GM12864 (cell line): ENCODE data around the gene BLCAP.

ENCODE experiments used
- DNase-seq: peaks from one replicate; pipeline ENCODE4 v3.0.0-alpha.2; 2011; ENCODE audit warnings: low read depth
- H3K4me3 ChIP-seq: 2 replicates; pipeline ENCODE4 v1.5.1; 2011; ENCODE audit warnings: mild to moderate bottlenecking, low read depth, low read length, control low read depth
- TF ChIP-seq, protein P1 (sequence below): IDR thresholded peaks from 2 replicates; pipeline ENCODE4 v1.5.1; 2011; ENCODE audit warnings: low read depth, mild to moderate bottlenecking, moderate library complexity, low read length, control low read depth, inconsistent platforms; ENCODE audit errors: missing control alignments

BLCAP gene

DNA sequence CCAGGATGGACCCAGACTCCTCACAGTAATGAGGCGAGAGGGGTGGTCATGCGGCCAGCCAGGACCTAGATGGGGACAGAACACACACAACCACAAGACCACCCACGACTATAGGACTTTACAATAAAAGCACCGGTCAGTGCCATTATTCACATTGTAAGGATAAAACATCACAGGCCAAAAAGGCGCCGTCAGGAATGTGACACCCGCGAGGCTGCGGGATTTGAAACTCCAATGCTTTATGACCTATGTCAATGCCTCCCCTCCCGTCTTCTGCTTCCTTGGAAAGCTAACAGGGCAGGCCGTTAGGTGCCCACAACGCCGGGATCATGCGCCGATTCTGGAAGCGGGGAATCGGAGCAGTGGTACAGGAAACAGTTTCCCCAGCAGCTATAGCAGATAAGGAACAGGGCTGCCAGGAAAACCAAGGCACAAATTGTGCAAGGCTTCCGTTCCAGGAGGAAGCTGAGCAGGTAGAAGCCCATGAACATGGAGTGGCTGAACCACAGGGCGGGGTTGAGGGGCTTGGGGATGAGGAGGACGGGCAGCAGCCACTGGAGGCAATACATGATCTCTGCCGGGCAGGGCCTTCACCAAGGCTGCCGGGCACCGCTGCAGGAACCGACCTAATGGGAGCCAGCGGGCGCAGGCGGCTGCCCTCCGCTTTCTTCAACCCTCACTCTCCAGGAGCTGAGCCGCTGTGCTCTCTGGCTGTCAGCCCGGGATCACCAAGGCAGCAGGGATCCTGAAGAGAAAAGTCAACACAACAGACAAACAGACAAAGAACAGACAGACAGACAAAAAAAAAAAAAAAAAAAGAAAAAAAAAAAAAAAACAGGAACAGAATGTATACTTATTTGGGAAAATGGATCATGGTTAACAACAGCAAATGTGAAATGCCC lies 8.8 kb downstream of the BLCAP start:
- no peak for DNase-seq
- H3K4me3 ChIP-seq, result no peak overlapping the region
- TF ChIP-seq, protein P1, sequence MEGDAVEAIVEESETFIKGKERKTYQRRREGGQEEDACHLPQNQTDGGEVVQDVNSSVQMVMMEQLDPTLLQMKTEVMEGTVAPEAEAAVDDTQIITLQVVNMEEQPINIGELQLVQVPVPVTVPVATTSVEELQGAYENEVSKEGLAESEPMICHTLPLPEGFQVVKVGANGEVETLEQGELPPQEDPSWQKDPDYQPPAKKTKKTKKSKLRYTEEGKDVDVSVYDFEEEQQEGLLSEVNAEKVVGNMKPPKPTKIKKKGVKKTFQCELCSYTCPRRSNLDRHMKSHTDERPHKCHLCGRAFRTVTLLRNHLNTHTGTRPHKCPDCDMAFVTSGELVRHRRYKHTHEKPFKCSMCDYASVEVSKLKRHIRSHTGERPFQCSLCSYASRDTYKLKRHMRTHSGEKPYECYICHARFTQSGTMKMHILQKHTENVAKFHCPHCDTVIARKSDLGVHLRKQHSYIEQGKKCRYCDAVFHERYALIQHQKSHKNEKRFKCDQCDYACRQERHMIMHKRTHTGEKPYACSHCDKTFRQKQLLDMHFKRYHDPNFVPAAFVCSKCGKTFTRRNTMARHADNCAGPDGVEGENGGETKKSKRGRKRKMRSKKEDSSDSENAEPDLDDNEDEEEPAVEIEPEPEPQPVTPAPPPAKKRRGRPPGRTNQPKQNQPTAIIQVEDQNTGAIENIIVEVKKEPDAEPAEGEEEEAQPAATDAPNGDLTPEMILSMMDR, result no peak

DNA sequence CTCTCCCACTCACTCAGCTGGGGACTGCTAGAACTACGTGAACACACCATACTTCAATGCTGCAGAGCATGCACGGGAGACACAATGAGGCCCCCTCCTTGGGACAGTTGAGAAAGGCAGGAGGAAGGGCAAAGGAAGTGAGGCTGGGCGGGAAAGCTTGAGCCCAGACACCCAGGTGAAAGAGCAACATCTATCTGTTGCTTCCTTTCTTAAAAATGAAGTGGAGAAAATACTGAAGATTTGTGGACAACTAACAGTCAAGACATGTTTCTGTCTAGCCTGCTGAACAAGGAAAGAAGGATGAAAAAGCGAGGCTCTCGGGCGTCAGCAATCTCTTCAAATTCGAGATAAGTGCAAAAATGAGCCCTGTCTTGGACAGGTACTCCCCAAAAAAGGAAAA lies 9.6 kb downstream of the BLCAP start:
- H3K4me3 ChIP-seq, result no peak overlapping the region
- TF ChIP-seq, protein P1, result no peak
- no peak for DNase-seq

GRCh38 chr20:37516811-37517750 lies 10.6 kb downstream of the BLCAP start:
- H3K4me3 ChIP-seq, result no peak overlapping the region
- DNase-seq, result no peak
- TF ChIP-seq, protein P1, result no peak

DNA sequence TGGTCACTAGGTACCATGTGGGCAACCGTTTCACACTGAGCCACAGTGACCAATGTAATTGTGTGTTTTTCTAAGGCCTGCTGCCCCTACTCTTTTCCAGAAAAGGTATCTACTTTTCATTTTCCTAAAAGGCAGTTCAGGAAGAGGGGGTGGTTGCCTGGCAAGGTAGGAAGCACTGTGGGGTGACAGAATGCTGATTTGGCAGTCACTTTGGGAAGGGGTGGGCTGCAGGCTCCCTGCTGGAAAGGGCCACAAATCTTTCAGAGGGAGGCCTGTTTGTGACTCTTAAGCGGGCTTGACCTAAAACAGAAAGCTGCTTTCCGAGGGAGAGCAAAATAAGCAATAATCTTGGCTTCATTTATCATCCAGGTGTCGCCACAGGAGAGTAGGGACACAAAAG lies 11.8 kb downstream of the BLCAP start:
- TF ChIP-seq, protein P1, result no peak
- no peak overlapping the region for H3K4me3 ChIP-seq
- no peak for DNase-seq

GRCh38 chr20:37513779-37514359 lies 13.8 kb downstream of the BLCAP start:
- no peak overlapping the region for H3K4me3 ChIP-seq
- no peak for DNase-seq

DNA sequence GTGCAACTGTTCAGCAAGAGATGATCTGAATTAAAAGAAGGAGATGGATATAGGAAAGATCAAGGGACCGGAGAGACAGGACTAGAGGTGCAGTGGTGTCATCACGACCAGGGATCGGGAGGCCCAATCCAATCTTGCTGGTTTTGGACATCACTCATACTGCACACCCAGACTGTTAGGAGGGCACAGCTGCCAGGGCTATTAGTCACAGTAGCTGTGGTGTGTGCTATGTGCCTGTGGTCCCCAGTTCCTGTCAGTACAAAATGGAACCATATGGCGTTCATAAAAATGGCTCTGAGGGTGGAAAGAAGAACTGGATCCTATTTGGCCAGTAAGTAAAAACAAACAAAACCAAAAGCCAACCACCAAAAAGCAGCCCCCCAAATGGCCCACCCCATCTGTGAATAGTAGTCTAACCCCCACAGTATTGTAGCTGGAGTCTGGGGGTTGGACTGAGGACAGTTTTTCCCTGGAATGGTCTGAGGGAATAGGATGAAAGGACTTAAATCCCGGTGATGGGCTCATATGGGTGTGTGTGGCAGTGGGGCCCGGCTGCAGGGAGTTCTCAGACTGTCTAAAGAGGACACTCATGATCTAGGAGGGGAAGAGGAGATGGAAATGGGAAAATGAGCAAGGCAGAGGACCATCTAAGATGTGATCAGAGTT lies 15.9 kb downstream of the BLCAP start:
- no peak overlapping the region for H3K4me3 ChIP-seq
- DNase-seq, result no peak
- TF ChIP-seq, protein P1, result no peak

More at GRCh38 chr20:37513779-37514359, 13.8 kb downstream of the BLCAP start:
- TF ChIP-seq, protein P1, result no peak
